Trophoblast cell (in vitro differentiated cells and primary cell): ENCODE results near the gene WRAP73.

ENCODE experiments used
- DNase-seq, 2 donors: peaks; one replicate each; pipeline ENCODE4 v3.0.0-alpha.2; 2016
- H2AFZ ChIP-seq: 2 replicates; pipeline ENCODE4 v1.6.1; 2013; ENCODE audit warnings: low read length, moderate library complexity, mild to moderate bottlenecking; ENCODE audit not compliant: insufficient read depth, poor library complexity
- H2AK5ac ChIP-seq: 2 replicates; pipeline ENCODE4 v1.6.1; 2013; ENCODE audit warnings: mild to moderate bottlenecking, low read length
- H2BK120ac ChIP-seq: 2 replicates; pipeline ENCODE4 v1.6.1; 2013; ENCODE audit warnings: low read length, mild to moderate bottlenecking, moderate library complexity; ENCODE audit not compliant: insufficient read depth, poor library complexity
- H2BK12ac ChIP-seq: 2 replicates; pipeline ENCODE4 v1.6.1; 2013; ENCODE audit warnings: mild to moderate bottlenecking, low read length, moderate library complexity
- H2BK5ac ChIP-seq: 2 replicates; pipeline ENCODE4 v1.6.1; 2013; ENCODE audit warnings: low read length, low read depth, moderate library complexity, mild to moderate bottlenecking; ENCODE audit not compliant: poor library complexity
- H3K14ac ChIP-seq: 2 replicates; pipeline ENCODE4 v1.6.1; 2013; ENCODE audit warnings: mild to moderate bottlenecking, low read length
- H3K18ac ChIP-seq: 2 replicates; pipeline ENCODE4 v1.6.1; 2013; ENCODE audit warnings: mild to moderate bottlenecking, low read length
- H3K23ac ChIP-seq: 2 replicates; pipeline ENCODE4 v1.6.1; 2013; ENCODE audit warnings: low read length
- H3K27ac ChIP-seq: 2 replicates; pipeline ENCODE4 v1.5.1; 2013; ENCODE audit warnings: low read depth, mild to moderate bottlenecking, inconsistent platforms, low read length, moderate library complexity
- H3K27me3 ChIP-seq: 2 replicates; pipeline ENCODE4 v1.6.1; 2013; ENCODE audit warnings: inconsistent platforms, mild to moderate bottlenecking, low read length, moderate library complexity; ENCODE audit not compliant: insufficient read depth
- H3K36me3 ChIP-seq, 2 experiments: 1 replicate in 1 of 2; 2 replicates in 1 of 2; pipeline ENCODE4 v1.6.1; 2013; ENCODE audit warnings: low read length in 2 of 2, mild to moderate bottlenecking in 2 of 2, moderate library complexity in 1 of 2; ENCODE audit not compliant: insufficient read depth in 2 of 2, control insufficient read depth in 1 of 2
- H3K4ac ChIP-seq: 2 replicates; pipeline ENCODE4 v1.6.1; 2013; ENCODE audit warnings: low read depth, mild to moderate bottlenecking, low read length, moderate library complexity
- H3K4me1 ChIP-seq, 2 experiments: 1 replicate in 1 of 2; 2 replicates in 1 of 2; pipeline ENCODE4 v1.6.1; 2013; ENCODE audit warnings: low read length in 2 of 2, mild to moderate bottlenecking in 2 of 2, moderate library complexity in 1 of 2; ENCODE audit not compliant: insufficient read depth in 2 of 2, control insufficient read depth in 1 of 2
- H3K4me2 ChIP-seq: 2 replicates; pipeline ENCODE4 v1.6.1; 2013; ENCODE audit warnings: inconsistent platforms, mild to moderate bottlenecking, low read length, moderate library complexity
- H3K4me3 ChIP-seq: 2 replicates; pipeline ENCODE4 v1.5.1; 2013; ENCODE audit warnings: mild to moderate bottlenecking, low read depth, low read length, inconsistent platforms
- H3K79me1 ChIP-seq: one replicate; pipeline ENCODE4 v1.6.1; 2013; ENCODE audit warnings: low read length
- H3K79me2 ChIP-seq: 2 replicates; pipeline ENCODE4 v1.6.1; 2013; ENCODE audit warnings: low read length, mild to moderate bottlenecking; ENCODE audit not compliant: control insufficient read depth, insufficient read depth, poor library complexity
- H3K9ac ChIP-seq: 2 replicates; pipeline ENCODE4 v1.6.1; 2013; ENCODE audit warnings: mild to moderate bottlenecking, low read length
- H3K9me3 ChIP-seq: 2 replicates; pipeline ENCODE4 v1.6.1; 2013; ENCODE audit warnings: low read depth, mild to moderate bottlenecking, control low read depth, inconsistent platforms, low read length; ENCODE audit not compliant: insufficient read depth
- H4K12ac ChIP-seq: 2 replicates; pipeline ENCODE4 v1.6.1; 2013; ENCODE audit warnings: low read depth, mild to moderate bottlenecking, low read length, moderate library complexity
- H4K8ac ChIP-seq: 2 replicates; pipeline ENCODE4 v1.6.1; 2013; ENCODE audit warnings: low read depth, mild to moderate bottlenecking, low read length, moderate library complexity
- H4K91ac ChIP-seq: one replicate; pipeline ENCODE4 v1.6.1; 2013; ENCODE audit warnings: low read depth, mild to moderate bottlenecking, low read length, moderate library complexity
- WGBS: extraction: QIAGEN DNeasy Blood & Tissue Kit; methylation state at CpG from one replicate; pipeline ENCODE4 v1.1.7; 2013; ENCODE audit warnings: missing lambda C conversion rate; ENCODE audit not compliant: insufficient read length, insufficient coverage; ENCODE audit errors: extremely low coverage; 5-methylcytosine and 5-hydroxymethylcytosine counted together

The WRAP73 gene

DNA sequence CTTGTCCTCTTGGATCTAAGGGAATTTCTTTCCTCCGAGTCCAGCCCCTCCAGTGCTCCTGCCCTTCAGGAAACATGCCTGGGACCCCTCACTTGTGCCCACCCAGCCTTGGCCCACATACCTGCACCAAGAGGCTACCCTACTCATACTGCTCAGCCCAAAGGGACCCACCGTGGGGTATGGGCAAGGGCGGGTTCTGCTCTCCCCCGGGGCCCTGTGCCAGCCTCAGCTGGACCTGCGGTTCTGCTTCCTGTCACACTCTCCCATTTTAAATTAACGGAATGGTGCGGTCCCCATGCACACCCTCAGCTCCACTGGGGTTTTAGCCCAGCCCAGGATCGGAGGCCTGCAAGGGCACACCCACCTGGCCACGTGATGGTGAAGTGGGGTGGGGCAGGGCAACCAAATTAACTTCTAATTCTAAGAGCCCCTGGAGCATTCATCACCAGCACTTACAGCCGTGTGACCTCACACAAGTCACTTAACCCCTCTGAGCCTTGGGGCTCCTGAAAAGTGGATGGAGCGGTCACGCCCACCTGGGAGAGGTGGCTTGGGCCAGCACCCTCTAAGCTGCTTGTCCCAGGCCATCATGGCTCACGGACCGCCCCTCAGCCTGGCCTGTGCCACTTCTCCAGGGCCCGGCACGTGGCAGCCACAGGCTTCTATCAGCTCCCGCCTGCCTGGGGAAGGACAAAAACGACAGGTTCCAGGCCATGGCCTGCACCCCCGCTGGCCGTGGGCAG lies 30.8 kb upstream of the WRAP73 start:
- H3K14ac ChIP-seq: no peak overlapping the region
- WGBS: no CpG with 5 or more reads among the region's 20 CpGs
- H3K27me3 ChIP-seq: no peaks in the 10 kb centered on the region
- H4K8ac ChIP-seq: peak overlapping the region; percentile 20
- H3K4me3 ChIP-seq: no peak overlapping the region
- peaks cover 5% of the 10 kb centered on the region for H3K9me3 ChIP-seq
- H2BK120ac ChIP-seq: no peak overlapping the region
- H2BK12ac ChIP-seq: no peak overlapping the region
- H4K12ac ChIP-seq: no peak overlapping the region
- H3K23ac ChIP-seq: no peak overlapping the region
- peak overlapping the region; percentile 83 for H4K91ac ChIP-seq
- H3K79me1 ChIP-seq: no peaks in the 10 kb centered on the region
- no peak overlapping the region for H3K9ac ChIP-seq
- H2AK5ac ChIP-seq: no peak overlapping the region
- no peak overlapping the region for H2AFZ ChIP-seq
- H2BK5ac ChIP-seq: no peak overlapping the region
- H3K4ac ChIP-seq: no peak overlapping the region
- no peak for DNase-seq
- H3K79me2 ChIP-seq: no peaks in the 10 kb centered on the region
- no peak overlapping the region for H3K27ac ChIP-seq
- H3K18ac ChIP-seq: no peak overlapping the region
- H3K4me2 ChIP-seq: no peak overlapping the region
- H3K36me3 ChIP-seq: no peaks in the 10 kb centered on the region
- peaks cover 10 to 11% of the 10 kb centered on the region in 2 experiments for H3K4me1 ChIP-seq

DNA sequence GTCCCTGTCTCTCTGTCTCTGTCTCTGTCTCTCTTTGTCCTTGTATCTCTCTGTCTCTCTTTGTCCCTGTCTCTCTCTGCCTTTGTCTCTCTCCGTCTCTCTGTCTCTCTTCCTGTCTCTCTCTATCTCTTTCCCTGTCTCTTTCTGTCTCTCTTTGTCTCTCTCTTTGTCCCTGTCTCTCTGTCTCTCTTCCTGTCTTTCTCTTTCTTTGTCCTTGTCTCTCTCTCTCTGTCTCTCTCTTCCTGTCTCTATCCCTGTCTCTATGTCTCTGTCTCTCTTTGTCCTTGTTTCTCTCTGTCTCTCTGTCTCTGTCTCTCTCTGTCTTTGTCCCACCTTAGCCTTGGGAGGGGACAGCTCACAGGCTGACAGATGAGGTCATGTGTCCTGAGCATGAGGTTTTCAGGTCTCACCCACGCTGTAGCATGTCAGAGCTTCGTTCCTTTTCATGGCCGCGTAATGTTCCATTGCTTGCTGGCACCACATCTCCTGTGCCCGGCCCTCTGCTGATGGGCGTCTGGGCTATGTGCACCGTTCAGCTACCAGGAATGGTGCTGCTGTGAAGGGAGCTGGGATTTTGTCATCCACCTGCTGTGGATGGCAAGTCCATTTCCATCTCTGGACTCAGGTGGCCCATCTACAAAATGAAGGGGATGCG lies 30.0 kb upstream of the WRAP73 start:
- no peak for DNase-seq
- Histone ChIP-seq H3K23ac (no peak overlapping the region), H4K8ac (no peak overlapping the region), H2BK5ac (no peak overlapping the region), H4K12ac (no peak overlapping the region), H3K27ac (no peak overlapping the region), H3K4me1 (peaks cover 10 to 11% of the 10 kb centered on the region in 2 experiments), H3K14ac (no peak overlapping the region), H3K36me3 (no peaks in the 10 kb centered on the region), H3K9ac (no peak overlapping the region), H3K9me3 (peaks cover 5% of the 10 kb centered on the region), H3K79me1 (no peaks in the 10 kb centered on the region), H3K79me2 (no peaks in the 10 kb centered on the region), H2AK5ac (no peak overlapping the region), H3K18ac (no peak overlapping the region), H3K27me3 (no peaks in the 10 kb centered on the region), H2BK12ac (no peak overlapping the region), H2BK120ac (no peak overlapping the region), H3K4me3 (no peak overlapping the region), H2AFZ (no peak overlapping the region), H4K91ac (no peak overlapping the region), H3K4me2 (no peak overlapping the region), H3K4ac (no peak overlapping the region)
- WGBS: no CpG with 5 or more reads among the region's 9 CpGs

DNA sequence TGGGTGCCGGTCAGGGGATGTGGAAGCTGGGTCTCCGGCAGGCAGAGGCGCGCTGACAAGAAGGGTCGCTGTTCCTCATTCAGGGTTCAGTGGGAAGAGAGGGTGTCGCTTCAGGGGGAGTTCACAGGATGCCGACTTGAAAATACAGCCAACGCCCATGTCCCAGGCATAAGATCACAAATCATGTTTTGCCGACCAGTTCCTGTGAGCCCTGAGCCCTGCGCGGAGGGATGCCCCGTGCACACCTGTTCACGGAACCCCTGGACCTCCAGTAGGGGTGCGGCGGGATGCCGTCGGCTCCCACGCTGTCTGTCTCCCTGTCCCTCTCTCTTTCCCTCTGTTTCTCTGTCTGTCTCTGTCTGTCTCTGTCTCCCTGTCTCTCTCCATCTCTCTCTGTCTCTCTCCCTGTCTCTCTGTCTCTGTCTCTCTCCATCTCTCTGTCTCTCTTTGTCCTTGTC lies 29.2 kb upstream of the WRAP73 start:
- Histone ChIP-seq H4K8ac (no peak overlapping the region), H4K91ac (no peak overlapping the region), H3K9me3 (peaks cover 5% of the 10 kb centered on the region), H2BK12ac (no peak overlapping the region), H2AK5ac (no peak overlapping the region), H3K36me3 (no peaks in the 10 kb centered on the region), H4K12ac (no peak overlapping the region), H3K27me3 (no peaks in the 10 kb centered on the region), H3K4me3 (no peak overlapping the region), H3K9ac (no peak overlapping the region), H3K23ac (no peak overlapping the region), H2AFZ (no peak overlapping the region), H3K27ac (no peak overlapping the region), H3K18ac (no peak overlapping the region), H3K4me1 (peaks cover 12 to 13% of the 10 kb centered on the region in 2 experiments), H3K79me2 (no peaks in the 10 kb centered on the region), H3K4me2 (no peak overlapping the region), H3K14ac (no peak overlapping the region), H3K79me1 (no peaks in the 10 kb centered on the region), H2BK5ac (no peak overlapping the region), H3K4ac (no peak overlapping the region), H2BK120ac (no peak overlapping the region)
- no peak for DNase-seq
- no CpG with 5 or more reads among the region's 18 CpGs for WGBS

DNA sequence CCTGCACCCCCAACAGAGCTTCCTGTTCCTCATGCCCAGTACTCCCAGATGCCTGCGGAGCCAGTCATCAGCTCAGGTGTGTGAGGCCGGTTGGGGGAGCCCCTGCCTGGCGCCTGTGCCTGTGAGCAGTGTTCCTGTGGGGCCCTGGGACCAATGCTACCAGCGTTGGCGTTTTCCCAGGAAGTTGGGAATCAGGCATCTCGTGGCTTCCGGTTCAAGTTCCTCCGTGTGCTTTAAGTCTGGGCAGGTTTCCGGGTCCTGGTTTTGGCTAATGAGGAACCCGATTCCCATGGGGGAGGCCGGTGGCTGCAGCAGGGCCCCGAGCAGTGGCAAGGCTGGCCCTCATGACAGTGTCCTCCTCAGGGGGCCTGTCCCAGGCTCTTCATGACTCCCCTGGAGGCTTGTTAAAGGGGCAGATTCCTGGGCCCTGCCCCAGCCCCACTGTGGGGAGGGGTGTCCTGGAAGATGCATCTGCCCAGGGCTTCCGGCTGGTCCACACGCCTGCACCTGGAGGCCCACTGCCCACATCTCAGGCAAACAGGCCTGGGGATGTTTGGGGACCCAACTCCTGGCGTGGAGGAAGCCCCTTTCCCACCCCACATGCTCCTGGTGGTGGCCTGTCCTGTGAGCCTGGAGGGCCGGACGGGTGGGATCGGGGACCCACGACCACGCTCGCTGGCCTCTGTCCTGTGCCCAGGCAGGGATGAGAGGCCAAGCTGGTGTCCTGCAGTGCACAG lies 28.6 kb upstream of the WRAP73 start:
- H3K79me1 ChIP-seq: no peaks in the 10 kb centered on the region

More for the DNA sequence above, 28.6 kb upstream of the WRAP73 start:
- H3K27me3 ChIP-seq: no peaks in the 10 kb centered on the region
- H3K9me3 ChIP-seq: peaks cover 4% of the 10 kb centered on the region
- H3K4me2 ChIP-seq: no peak overlapping the region
- DNase-seq: no peak
- no peak overlapping the region for H2BK120ac ChIP-seq
- H2AFZ ChIP-seq: no peak overlapping the region
- H4K12ac ChIP-seq: no peak overlapping the region
- H2BK5ac ChIP-seq: no peak overlapping the region
- H3K23ac ChIP-seq: no peak overlapping the region
- H4K8ac ChIP-seq: no peak overlapping the region
- H3K36me3 ChIP-seq: no peaks in the 10 kb centered on the region
- H3K4ac ChIP-seq: no peak overlapping the region
- no peak overlapping the region for H3K14ac ChIP-seq
- H3K4me3 ChIP-seq: no peak overlapping the region
- H3K18ac ChIP-seq: no peak overlapping the region
- no peak overlapping the region for H3K9ac ChIP-seq
- H2AK5ac ChIP-seq: no peak overlapping the region
- no peak overlapping the region for H3K27ac ChIP-seq
- WGBS: no CpG with 5 or more reads among the region's 21 CpGs
- no peaks in the 10 kb centered on the region for H3K79me2 ChIP-seq
- no peak overlapping the region for H2BK12ac ChIP-seq
- H3K4me1 ChIP-seq: peaks cover 12 to 13% of the 10 kb centered on the region in 2 experiments
- no peak overlapping the region for H4K91ac ChIP-seq
